ENCODE data around the gene MAP3K7CL.

GRCh38 chr21:29172282-29172681 is 41.8 kb downstream of the MAP3K7CL start:
- TF ChIP-seq YY1 (IDR thresholded peaks at IDR 0.05; ENCODE audit: insufficient read depth, insufficient read length) = no peak
- no peak for TF ChIP-seq SUZ12 (IDR thresholded peaks at IDR 0.05; ENCODE audit: extremely low read depth, insufficient read depth, insufficient read length)
- TF ChIP-seq ZNF274 (IDR thresholded peaks at IDR 0.05; ENCODE audit: low read depth, low read length) = no peak

Measured in NT2/D1 (cell line).